NCI-H1417 treated with DMSO at 0.1 percent for 48 hours (cell line): ENCODE results near the gene LAX1.
"Not testable (repeated sequence)": the region's sequence is repeated elsewhere in the genome, so short reads cannot be mapped to it uniquely, and the experiment has no call there.

Experiments used
- DNase-seq: peaks from one replicate; lab custom pipeline; 2025; lab: John Stamatoyannopoulos, UW

The LAX1 gene, protein sequence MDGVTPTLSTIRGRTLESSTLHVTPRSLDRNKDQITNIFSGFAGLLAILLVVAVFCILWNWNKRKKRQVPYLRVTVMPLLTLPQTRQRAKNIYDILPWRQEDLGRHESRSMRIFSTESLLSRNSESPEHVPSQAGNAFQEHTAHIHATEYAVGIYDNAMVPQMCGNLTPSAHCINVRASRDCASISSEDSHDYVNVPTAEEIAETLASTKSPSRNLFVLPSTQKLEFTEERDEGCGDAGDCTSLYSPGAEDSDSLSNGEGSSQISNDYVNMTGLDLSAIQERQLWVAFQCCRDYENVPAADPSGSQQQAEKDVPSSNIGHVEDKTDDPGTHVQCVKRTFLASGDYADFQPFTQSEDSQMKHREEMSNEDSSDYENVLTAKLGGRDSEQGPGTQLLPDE

DNA sequence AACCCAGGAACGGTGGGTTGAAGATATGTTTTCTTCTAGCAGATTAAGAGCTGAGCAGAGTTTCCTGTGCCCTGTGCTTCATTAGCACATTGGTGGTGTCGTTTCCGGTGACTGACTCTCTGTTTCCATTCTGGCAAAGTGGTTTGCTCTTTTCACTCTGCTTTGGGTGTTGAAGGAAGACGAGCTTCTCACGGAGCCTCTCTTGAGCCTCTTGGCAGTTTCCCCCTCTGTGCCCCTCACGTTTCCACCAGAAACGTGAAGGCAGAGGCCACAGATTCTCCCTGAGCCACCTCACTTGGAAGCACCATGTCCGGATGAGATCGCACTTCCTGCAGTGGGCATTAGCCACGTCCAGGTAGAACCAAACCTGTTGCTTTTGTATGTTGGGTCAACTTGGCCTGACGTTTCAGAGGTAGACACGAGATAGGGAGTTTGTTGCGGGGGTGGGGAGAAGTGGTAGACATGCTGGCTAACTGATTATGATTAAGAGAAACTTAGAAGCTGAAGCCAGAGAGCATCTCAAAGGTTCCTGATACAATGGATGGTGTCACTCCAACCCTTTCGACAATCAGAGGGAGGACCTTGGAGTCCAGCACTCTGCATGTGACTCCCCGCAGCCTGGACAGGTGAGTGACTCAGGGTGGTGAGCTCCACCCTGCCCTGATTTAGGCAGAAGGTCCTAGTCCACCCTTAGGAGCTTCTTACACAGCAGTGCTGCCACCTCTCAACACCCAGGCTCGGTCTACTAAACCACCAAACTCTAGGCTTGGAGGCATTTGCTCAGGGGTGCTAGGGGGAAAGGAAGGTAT lies at the start of gene LAX1:
Gene LAX1, plus strand, starts transcription at position 155 of the 809 bp plus-strand sequence. Its CDS starts 383 bp downstream, at position 538.
- no peak for DNase-seq

DNA sequence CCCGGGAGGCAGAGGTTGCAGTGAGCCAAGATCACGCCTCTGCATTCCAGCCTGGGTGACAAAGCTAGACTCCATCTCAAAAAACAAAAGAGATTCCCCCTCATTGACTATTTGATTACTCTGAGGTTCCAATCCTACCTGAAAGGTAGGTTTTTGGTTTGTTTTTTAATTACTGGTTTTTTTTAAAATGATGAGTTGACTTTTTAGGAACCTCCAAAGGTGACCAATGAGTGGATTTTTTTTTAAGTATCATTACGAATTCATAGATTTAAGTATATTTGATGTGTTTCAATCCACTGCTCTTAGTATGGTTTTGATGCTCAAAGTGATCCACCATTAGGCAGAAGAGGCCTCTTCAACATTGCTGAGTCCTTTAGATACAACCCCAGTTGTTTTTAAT lies 47.9 kb upstream of the LAX1 start:
- no peak for DNase-seq

DNA sequence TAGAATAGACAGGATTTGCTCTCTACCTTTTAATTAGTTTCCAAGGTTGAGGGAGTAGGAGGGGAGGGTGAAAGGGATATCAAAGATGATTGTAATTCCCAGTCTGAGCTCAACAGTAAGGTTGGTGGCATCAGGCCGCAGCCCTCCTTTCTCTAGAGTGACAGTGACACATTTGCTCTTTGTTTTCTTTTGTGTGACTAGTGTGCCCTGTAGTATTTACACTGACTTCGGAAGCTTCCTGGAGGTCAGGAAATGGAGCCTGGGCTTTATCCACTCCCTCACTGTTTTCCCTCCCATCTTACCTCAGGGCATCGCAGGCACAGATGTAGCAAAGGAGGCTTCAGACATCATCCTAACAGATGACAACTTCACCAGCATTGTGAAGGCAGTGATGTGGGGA lies 44.7 kb upstream of the LAX1 start:
- DNase-seq = no peak

DNA sequence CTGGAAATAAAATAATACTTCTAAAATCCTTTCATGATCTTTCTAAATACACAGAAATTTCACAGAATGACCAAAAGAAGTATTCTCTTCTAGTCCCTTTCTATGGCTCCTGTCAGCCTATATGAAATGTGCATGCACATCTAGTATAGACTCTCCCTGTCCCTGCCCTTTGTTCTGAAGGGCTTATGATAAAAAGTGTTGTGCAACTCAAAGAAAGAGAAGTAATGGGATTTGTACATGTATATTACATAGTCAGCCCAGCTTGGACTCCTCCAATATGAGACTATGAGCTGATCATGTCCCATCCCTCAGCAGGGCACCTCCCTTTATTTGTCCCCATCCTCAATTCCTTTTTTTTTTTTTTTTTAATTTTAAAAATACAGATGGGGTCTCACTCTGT lies 42.1 kb upstream of the LAX1 start:
- DNase-seq = no peak

DNA sequence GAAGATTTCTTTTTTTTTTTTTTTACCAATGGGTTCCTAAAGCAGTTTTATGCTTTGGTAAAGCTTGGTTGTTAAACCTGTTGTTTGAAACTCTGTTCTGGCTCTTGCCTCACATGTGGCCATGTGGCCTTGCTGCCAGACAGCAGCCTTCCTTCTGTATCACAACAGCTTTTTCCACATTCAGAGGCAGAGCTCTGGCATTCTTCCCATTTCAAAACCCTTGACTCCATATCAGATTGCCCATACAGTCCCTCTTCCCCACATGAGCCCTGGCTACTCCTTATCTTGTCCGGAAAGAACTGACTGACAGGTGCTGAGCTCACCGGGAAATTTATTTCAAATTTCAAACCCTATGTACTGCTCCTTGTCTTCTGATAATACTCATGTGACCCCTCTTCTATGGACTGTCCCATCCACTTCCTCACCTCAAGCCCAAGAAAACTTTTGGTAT lies 38.5 kb upstream of the LAX1 start:
- no peak for DNase-seq

DNA sequence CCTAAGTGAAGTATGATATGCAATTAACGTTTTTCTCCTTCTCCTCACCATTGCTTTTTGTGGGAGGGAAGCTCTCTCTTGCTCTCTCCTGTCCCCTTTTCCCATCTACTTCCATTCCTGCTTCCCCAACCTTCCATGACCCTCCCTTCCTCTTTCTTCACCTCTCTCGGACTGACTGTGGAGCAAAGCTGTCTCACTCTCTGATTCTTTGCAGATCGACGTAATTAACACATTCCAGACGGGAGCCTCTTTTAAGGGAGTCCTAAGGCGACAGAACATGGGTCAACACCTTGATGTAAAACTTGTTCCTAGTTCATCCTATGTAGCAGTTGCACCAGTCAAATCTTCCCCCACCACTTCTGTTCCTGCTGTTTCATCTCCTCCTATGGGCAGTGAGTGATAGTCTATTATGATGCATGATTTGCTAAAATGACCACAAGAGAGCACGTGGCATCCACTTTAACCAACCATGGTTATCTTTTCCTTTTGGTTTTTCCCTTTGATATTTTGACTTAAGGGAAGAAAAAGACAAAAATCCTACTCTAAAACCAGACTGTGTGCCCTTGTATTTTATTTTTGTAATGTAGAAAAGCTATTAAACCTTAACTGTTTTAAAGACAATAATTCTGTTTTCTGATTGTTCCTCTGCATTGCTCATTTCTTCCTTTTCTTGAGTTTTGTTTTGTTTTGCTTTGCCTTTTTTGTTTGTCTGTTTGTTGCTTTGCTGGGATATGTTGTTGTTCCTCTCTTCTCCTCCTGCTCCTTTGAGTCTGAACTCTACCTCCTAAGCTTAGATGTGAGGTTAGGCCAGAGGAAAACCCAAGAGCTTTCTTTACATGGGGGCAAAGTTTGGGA lies 31.7 kb upstream of the LAX1 start:
- no peak for DNase-seq

DNA sequence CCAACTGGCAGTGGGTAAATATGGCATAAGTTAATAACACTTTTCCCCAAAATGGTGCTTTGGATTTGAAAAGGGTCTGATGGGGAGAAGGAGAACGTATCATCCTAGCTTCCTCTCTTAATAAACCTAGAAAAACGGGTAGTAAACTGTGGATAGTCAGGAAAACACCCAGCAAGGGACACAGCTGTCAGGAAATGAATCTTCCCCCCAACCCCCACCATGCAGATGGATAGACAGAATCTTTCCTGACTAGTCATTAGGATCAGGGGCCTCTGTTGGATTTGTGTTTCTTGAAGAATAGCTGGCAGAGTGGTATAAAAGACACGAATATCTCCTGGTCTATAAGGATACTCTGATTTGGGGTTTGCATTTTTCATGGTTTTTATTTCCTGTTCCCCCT lies 22.5 kb upstream of the LAX1 start:
- no peak for DNase-seq

DNA sequence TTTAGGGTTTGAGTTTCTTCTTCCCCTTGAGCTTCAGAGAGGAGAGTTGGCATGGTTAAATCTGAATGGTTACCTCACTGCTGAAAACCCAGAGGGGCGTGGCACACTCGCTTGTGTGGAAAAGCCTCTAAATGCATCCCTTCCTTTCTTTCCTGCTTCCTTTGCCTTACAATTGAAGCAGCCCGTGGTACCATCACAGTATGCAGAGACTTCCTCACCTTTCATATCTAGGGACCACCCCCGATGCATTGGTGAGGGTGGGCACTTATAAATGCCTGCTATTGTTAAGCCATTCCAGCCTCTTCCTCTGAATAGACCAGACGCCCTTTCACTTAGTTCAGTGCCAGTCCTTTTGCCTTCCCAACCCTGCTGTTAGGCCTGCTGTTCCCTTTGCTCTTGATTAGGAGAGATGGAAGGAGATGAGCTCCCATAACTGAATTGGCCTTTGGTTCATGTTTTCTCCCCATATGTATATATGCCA lies 21.9 kb upstream of the LAX1 start:
- no peak for DNase-seq

DNA sequence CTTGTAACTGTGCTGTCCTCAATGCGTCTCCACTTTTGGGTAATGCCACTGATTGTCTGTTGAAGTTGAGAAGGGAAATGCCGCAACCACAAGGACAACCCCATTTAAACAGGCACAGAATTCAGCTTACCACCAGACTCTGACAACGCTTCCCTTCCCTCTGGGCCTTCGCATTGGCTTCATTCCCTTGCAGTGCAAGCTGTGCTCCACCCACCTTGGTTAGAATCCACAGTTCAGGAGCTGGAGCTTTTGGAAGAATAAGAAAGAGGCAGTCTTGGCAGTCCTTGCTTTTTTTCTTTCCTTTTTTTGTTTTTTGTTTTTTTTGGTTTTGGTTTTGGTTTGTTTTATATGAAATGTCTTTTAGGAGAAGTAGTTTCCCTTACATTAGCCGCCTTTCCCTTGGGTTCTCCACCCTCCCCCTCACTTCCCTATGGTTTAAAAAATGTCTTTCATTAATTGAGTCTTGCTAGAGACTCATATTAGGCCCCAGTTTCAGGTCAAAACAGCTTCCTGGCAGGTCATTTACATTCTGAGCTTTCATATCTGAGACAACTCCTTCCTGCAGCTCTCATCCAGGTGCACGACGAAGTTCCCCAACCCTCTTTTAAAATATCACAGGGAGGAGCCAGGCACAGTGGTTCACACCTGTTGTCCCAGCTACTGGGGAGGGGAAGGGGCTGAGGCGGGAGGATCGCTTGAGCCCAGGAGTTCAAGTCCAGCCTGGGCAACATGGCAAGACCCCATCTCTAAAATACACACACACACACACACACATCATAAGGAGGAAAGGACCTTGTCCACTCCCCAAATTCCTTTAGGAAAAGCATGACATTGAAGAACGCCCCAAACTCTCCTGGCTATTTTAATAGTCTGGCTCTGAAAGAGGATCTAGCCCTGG lies 20.7 kb upstream of the LAX1 start:
- DNase-seq = no peak

DNA sequence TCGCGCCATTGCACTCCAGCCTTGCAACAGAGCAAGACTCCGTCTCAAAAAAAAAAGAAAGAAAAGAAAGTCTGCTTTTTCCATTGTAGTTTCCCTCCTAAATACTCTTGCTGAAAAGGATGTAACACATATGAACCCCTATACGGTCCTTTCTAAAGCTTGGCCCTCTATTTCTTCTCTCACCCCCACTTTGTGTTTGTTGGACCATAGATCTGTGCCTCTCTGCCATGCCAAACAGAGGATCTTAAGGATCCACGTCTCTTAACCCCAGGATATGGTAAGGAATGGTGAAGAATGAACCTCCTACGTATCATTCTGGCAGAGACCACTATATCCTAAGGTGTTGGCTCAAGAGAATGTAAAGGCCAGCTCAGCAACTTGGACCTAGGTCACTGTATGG lies 18.7 kb upstream of the LAX1 start:
- DNase-seq = no peak

DNA sequence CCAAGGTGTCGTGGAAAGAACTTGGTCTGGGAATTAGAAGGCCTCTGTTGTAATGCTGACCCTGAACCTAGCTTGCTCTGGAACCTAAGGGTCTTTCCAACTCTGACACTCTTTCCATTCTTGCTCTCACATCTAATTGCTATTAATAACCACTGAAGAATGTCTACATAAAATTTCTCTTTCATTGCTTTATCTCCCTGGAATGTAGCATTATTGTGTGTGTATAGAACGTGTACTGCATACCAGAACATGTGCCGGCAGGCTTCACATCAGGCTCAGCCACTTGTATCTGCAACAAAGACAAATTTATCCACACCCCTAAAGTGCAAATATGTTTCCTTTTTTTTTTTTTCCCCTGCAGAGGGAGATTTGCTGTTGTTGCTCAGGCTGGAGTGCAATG lies 13.9 kb upstream of the LAX1 start:
- no peak for DNase-seq

DNA sequence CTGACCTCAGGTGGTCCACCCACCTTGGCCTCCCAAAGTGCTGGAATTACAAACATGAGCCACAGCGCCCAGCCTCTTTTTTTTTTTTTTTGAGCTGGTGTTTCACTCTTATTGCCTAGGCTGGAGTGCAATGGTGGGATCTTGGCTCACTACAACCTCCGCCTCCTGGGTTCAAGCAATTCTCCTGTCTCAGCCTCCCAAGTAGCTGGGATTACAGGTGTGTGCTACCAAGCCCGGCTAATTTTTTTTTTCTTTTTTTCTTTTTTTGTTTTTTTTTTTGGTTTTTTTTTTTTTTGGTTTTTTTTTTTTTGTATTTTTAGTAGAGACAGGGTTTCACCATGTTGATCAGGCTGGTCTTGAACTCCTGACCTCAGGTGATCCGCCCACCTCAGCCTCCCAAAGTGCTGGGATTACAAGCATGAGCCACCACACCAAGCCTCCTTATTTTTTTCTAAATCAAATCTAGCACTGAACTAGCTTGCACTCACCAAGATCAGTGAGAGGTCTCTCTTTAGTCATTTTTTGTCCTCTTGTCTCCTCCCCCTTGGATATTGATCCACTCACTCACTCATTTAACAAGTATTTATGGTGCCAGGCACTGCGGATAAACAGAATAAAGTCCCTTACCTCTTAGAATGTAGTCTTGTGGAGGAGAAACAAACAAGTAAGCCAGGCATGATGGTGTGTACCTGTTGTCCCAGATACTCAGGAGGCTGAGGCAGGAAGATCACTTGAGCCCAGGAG lies 13.2 kb upstream of the LAX1 start:
- DNase-seq = not testable (repeated sequence)

DNA sequence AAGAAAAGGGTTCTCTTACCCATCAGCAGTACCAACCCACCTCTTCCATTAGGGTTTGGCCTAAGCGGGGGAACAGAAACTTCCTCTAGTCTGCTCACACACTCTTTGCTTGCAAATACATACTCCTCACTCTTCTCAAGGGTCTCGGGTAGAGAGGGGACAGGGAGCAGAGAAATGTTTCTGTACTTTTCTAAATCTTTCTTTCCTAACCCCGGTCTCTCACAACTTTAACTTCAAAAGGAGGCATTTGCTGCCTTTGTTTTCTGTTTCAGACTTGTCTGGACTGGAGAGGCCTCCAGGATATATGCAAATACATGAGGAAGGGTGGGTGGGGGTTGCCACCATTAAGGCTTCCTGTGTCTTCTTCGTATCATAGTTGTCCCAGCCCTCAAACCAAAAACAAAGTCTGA lies 10.5 kb upstream of the LAX1 start:
- no peak for DNase-seq

DNA sequence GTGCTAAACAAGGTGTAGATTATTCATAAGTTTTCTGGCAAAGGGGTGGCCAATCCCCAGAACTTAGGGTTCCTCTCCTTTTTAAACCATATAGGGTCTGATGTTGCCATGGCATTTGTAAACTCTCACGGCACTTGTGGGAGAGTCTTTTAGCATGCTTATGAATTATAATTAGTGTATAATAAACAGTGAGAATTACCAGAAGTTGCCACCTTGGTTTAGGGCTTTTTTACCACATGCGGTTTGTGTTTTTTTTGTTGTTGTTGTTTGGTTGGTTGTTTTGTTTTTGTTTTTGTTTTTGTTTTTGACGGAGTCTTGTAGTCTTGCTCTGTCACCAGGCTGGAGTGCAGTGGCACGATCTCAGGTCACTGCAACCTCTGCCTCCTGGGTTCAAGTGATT lies 8.9 kb upstream of the LAX1 start:
- no peak for DNase-seq

DNA sequence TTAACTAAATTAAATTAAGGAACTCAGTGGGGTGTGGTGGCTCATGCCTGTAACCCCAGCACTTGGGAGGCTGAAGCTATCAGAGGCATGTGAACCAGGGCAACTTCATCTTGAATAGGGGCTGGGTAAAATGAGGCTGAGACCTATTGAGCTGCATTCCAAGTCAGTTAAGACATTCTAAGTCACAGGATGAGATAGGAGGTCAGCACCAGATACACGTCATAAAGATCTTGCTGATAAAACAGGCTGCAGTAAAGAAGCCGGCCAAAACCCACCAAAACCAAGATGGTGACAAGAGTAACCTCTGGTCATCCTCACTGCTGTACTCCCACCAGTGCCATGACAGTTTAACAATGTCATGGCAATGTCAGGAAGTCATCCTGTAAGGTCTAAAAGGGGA lies 6.2 kb upstream of the LAX1 start:
- not testable (repeated sequence) for DNase-seq

DNA sequence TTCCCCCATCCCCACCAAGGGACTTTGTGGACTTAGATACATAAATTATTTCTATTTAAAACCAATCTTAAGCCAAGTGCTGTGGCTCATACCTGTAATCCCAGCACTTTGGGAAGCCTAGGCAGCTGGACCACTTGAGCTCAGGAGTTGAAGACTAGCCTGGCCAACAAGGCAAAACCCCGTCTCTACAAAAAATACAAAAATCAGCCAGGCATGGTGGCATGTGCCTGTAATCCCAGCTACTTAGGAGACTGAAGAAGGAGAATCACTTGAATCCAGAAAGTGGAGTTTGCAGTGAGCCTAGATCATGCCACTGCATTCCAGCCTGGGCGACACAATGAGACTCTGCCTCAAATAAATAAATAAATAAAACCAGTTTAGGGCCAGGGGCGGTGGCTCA lies 4.5 kb upstream of the LAX1 start:
- no peak for DNase-seq

DNA sequence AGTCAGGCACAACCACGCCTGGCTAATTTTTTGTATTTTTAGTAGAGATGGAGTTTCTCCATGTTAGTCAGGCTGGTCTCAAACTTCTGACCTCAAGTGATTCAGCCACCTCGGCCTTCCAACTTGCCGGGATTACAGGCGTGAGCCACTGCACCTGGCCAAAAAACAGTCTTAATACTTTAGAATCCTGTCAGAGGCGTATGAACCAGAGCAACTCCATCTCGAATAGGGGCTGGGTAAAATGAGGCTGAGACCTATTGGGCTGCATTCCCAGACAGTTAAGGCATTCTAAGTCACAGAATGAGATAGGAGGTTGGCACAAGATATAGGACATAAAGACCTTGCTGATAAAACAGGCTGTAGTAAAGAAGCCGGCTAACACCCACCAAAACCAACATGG lies 3.0 kb upstream of the LAX1 start:
- not testable (repeated sequence) for DNase-seq

DNA sequence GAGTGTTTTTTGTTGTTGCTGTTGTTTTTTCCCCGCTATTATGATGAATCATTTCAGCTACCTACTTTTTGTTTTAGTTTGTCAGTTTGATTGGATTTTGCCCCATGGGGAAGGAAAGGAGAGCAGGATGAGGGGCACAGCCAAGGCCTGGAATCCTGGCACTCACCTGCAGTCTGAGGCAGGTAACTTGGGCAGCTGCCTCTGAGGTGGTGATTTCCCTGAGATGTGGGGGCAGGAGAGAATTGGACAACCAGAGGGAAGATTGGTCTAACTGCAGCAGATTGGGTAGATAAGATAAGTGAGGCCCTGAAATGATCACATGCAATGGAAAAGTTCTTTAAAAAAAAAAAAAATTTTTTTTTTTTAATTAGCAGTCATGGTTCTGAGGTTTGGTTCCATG lies 1.5 kb upstream of the LAX1 start:
- DNase-seq = no peak

DNA sequence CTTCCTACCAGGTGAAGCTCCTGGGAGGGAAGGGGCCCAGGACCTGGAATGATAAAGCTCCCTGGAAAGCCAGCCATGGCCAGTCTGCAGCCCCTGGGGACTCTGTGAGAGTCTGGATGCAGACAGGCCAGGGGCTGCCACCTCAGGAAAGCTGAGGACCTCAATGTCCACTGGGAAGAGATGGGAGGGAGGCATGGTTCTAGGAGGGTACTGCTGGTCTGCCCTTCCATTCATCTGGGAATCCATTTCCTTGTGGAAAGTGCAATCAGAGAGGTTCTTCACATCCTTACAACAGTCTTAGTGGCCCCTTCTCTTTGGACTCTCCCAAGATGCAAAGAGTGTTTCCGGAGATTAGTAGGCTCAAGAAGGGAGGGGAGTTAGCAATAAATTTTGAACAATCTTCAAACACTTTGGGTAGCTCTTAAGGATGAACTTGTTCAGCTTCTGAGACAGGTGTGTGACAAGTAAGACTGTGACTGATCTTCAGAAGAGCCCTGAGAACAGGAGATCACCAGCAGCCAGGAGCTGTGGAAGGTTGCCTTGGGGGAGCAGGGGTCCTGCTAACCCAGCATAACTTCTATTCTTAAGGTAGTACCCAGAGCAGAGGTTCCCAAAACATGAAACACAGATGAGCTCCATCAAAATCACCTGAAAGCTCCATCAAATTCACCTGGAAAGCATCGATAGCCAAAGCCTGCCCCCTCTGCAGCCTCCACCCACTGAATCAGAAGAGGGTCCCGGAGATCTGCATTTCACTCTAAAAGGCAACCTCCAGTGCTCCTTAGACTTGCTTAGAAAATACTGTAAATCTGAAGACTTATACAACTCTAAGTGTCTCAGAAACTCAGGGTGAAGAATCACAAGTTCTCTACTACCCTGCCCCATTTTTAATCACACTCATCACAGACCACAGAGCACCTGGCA lies 616 bp upstream of the LAX1 start:
- no peak for DNase-seq
